Pancreas (tissue), 10 donors: ENCODE measurements around the gene SLC24A3. TPM values are rescaled to one million over a fixed set of nuclear protein-coding genes. Genes with fewer than 3 reads are reported as not detected.

Source experiments
- ATAC-seq, 4 donors: fragments of 200-7000 bp; cut with Tn5 transposase; one replicate each; pipeline versions ENCODE4 v1.8.0 to v1.9.1; 2020; ENCODE audit warnings: mild to moderate bottlenecking in 4 of 4, moderate library complexity in 4 of 4
- DNase-seq, 6 donors: peaks; one replicate each; pipeline ENCODE4 v3.0.0-alpha.2; 2020
- FAIRE-seq: peaks from 2 replicates; lab custom pipeline; 2012; peaks lifted over from hg19 to GRCh38; lab: Jason Lieb, UNC
- H3K27ac ChIP-seq, 4 donors: fragments of 200-600 bp; sonication (generic); 1 replicate in 3 of 4; 2 replicates in 1 of 4; pipeline versions ENCODE4 v1.5.0 to v1.8.0; 2020
- H3K27me3 ChIP-seq, 4 donors: fragments of 200-600 bp; one replicate each; pipeline ENCODE4 v1.8.0; 2021
- H3K36me3 ChIP-seq, 3 donors: fragments of 200-600 bp; sonication (generic) in 1 of 3; one replicate each; pipeline versions ENCODE4 v1.5.0 to v1.8.0; 2020 to 2021
- H3K4me1 ChIP-seq, 3 donors: fragments of 200-600 bp; one replicate each; pipeline ENCODE4 v1.8.0; 2021
- H3K4me3 ChIP-seq, 4 donors: fragments of 200-600 bp; sonication (generic) in 2 of 4; one replicate each; pipeline versions ENCODE4 v1.5.0 to v1.8.0; 2020 to 2021
- H3K9me3 ChIP-seq, 4 donors: fragments of 200-600 bp; one replicate each; pipeline ENCODE4 v1.8.0; 2021
- CTCF ChIP-seq, 4 donors: fragments of 200-600 bp; sonication (generic) in 3 of 4; IDR thresholded peaks; one replicate each; pipeline versions ENCODE4 v1.5.0 to v1.8.0; 2021; ENCODE audit warnings: antibody characterized with exemption in 4 of 4
- WGBS, 2 donors: extraction: QIAGEN DNeasy Blood & Tissue Kit; methylation state at CpG; one replicate each; pipeline ENCODE4 v1.1.7; 2013; 5-methylcytosine and 5-hydroxymethylcytosine counted together
- intact Hi-C, 3 donors: fragments of 100-400 bp; cut with DNase I; formaldehyde crosslinking; loops; one replicate each; pipeline versions ENCODE4 v1.11.1 to v1.14.2; 2022
- polyA plus RNA-seq, 2 donors: library from polyadenylated mRNA; stranded (reverse); fragments of 200-250 nt; gene quantifications; one replicate each; pipeline ENCODE4 v1.2.3, GENCODE V29; 2013
- total RNA-seq, 6 donors: library from RNA; stranded (reverse); fragmentation: NEBNext Ultra II Directional in 4 of 6; extraction: Animal tissue kit (Norgen Biotek cat#: 25700) in 4 of 6; gene quantifications; one replicate each; pipeline versions ENCODE4 v1.2.1 to v1.2.4, GENCODE V29; 2021 to 2023
- donor health status: healthy with polysubstance abuse.
- donor health status: DM: no; HTN: no; CAD: no; lungs with moderate emphysema.
- donor health status: DM: no; HTN: no; CAD: no.
- donor health status: control.
- donor health status: control.
- donor health status: Bipolar disorder and iron deficiency.
- donor health status: DM: yes; HTN: yes; CAD: no.
- donor health status: DM: no; HTN: no; CAD: no.
- donor health status: DM: no; HTN: no; CAD: no.
- donor health status: DM: yes; HTN: yes; CAD: no.

SLC24A3 gene
- total and polyA plus RNA-seq, 8 donors = 0.28 to 0.87 (median 0.49) TPM

- ATAC-seq (no peak), DNase-seq (no peak), FAIRE-seq (no peak)
- intact Hi-C loops = no loop called here
- no peak overlapping the region for H3K4me3 ChIP-seq
- no peaks in the 10 kb centered on the region for H3K36me3 ChIP-seq
- H3K27ac ChIP-seq = no peak overlapping the region
- H3K9me3 ChIP-seq = no peaks in the 10 kb centered on the region
- no peak for TF ChIP-seq CTCF (IDR thresholded peaks at IDR 0.05)
- H3K27me3 ChIP-seq = no peaks in the 10 kb centered on the region
- WGBS, 2 donors = 82 to 91% methylated on average over 1 of the region's 1 CpG
- no peaks in the 10 kb centered on the region for H3K4me1 ChIP-seq
These were observed 236.2 kb downstream of the SLC24A3 start for GRCh38 chr20:19448632-19449031.

GRCh38 chr20:19449051-19449450 is 236.6 kb downstream of the SLC24A3 start:
- Histone ChIP-seq H3K36me3 (no peaks in the 10 kb centered on the region), H3K4me3 (no peak overlapping the region), H3K27me3 (no peaks in the 10 kb centered on the region), H3K4me1 (no peaks in the 10 kb centered on the region), H3K27ac (no peak overlapping the region), H3K9me3 (no peaks in the 10 kb centered on the region)
- DNase-seq = no peak
- FAIRE-seq = no peak
- no peak for ATAC-seq
- intact Hi-C loops = no loop called here
- no peak for TF ChIP-seq CTCF (IDR thresholded peaks at IDR 0.05)
- WGBS, 2 donors = 55 to 73% methylated on average over 8 of the region's 8 CpGs

- DNase-seq (no peak), FAIRE-seq (no peak), ATAC-seq (no peak)
- Histone ChIP-seq H3K4me3 (no peak overlapping the region), H3K9me3 (no peaks in the 10 kb centered on the region), H3K27ac (no peak overlapping the region), H3K27me3 (peaks cover 0 to 3% (median 0%) of the 10 kb centered on the region in 4 donors), H3K36me3 (no peaks in the 10 kb centered on the region), H3K4me1 (no peaks in the 10 kb centered on the region)
- intact Hi-C loops = no loop called here
- 61 to 65% methylated on average over 8 of the region's 8 CpGs for WGBS, 2 donors
- TF ChIP-seq CTCF (IDR thresholded peaks at IDR 0.05) = no peak
These were observed 238.9 kb downstream of the SLC24A3 start for GRCh38 chr20:19451231-19451922.

- Histone ChIP-seq H3K27ac (no peak overlapping the region), H3K9me3 (no peaks in the 10 kb centered on the region), H3K27me3 (peaks cover 0 to 3% (median 0%) of the 10 kb centered on the region in 4 donors), H3K4me1 (no peaks in the 10 kb centered on the region), H3K36me3 (no peaks in the 10 kb centered on the region), H3K4me3 (no peak overlapping the region)
- 60 to 62% methylated on average over 9 of the region's 9 CpGs for WGBS, 2 donors
- no peak for DNase-seq
- intact Hi-C loops = no loop called here
- FAIRE-seq = no peak
- TF ChIP-seq CTCF (IDR thresholded peaks at IDR 0.05) = no peak
- peak in 1 of 4 donors; percentile 19 for ATAC-seq
These were observed 239.5 kb downstream of the SLC24A3 start for GRCh38 chr20:19451923-19452295.

GRCh38 chr20:19453410-19453809 is 241.0 kb downstream of the SLC24A3 start:
- DNase-seq (no peak), FAIRE-seq (no peak), ATAC-seq (no peak)
- Histone ChIP-seq H3K4me1 (no peaks in the 10 kb centered on the region), H3K27ac (no peak overlapping the region), H3K27me3 (peaks cover 0 to 3% (median 0%) of the 10 kb centered on the region in 4 donors), H3K36me3 (no peaks in the 10 kb centered on the region), H3K4me3 (no peak overlapping the region), H3K9me3 (no peaks in the 10 kb centered on the region)
- intact Hi-C loops = no loop called here
- WGBS, 2 donors = 89 to 94% methylated on average over 3 of the region's 3 CpGs
- no peak for TF ChIP-seq CTCF (IDR thresholded peaks at IDR 0.05)
